GM19324 (cell line): ENCODE measurements around the gene NDUFS6.
"Not testable (repeated sequence)": the region's sequence is repeated elsewhere in the genome, so short reads cannot be mapped to it uniquely, and the experiment has no call there.

Experiments
- ATAC-seq: cut with Tn5 transposase; IDR thresholded peaks from one replicate; pipeline ENCODE4 v1.9.1; 2021; ENCODE audit warnings: mild to moderate bottlenecking, moderate library complexity; ENCODE audit not compliant: unreplicated experiment, low FRiP score

Gene NDUFS6

GRCh38 chr5:1781726-1782384, 19.4 kb upstream of the NDUFS6 start:
- ATAC-seq = no peak

- ATAC-seq = peak; percentile 12
These were observed 18.6 kb upstream of the NDUFS6 start for GRCh38 chr5:1782385-1783215.

GRCh38 chr5:1783216-1783554, 18.0 kb upstream of the NDUFS6 start:
- peak; percentile 53 for ATAC-seq

- ATAC-seq = no peak
These were observed 16.8 kb upstream of the NDUFS6 start for GRCh38 chr5:1784197-1785050.

GRCh38 chr5:1785062-1785461, 16.1 kb upstream of the NDUFS6 start:
- ATAC-seq = no peak

- ATAC-seq = no peak
These were observed 15.2 kb upstream of the NDUFS6 start for GRCh38 chr5:1785984-1786383.

- ATAC-seq = no peak
These were observed 14.4 kb upstream of the NDUFS6 start for GRCh38 chr5:1786621-1787471.

- ATAC-seq = no peak
These were observed 13.6 kb upstream of the NDUFS6 start for GRCh38 chr5:1787472-1788047.

GRCh38 chr5:1788200-1788599, 13.0 kb upstream of the NDUFS6 start:
- no peak for ATAC-seq

GRCh38 chr5:1788828-1789227, 12.4 kb upstream of the NDUFS6 start:
- ATAC-seq = no peak

GRCh38 chr5:1789438-1789833, 11.8 kb upstream of the NDUFS6 start:
- ATAC-seq = not testable (repeated sequence)

- ATAC-seq = no peak
These were observed 11.3 kb upstream of the NDUFS6 start for GRCh38 chr5:1789834-1790471.

- no peak for ATAC-seq
These were observed 10.0 kb upstream of the NDUFS6 start for GRCh38 chr5:1791176-1791575.

GRCh38 chr5:1792842-1793266, 8.4 kb upstream of the NDUFS6 start:
- peak; percentile 76 for ATAC-seq

- ATAC-seq = no peak
These were observed 7.9 kb upstream of the NDUFS6 start for GRCh38 chr5:1793301-1793740.

GRCh38 chr5:1793966-1794900, 7.0 kb upstream of the NDUFS6 start:
- ATAC-seq = no peak

GRCh38 chr5:1794901-1795290, 6.3 kb upstream of the NDUFS6 start:
- ATAC-seq = no peak

- ATAC-seq = no peak
These were observed 5.7 kb upstream of the NDUFS6 start for GRCh38 chr5:1795506-1795905.
